Neural progenitor cell (in vitro differentiated cells): ENCODE measurements around the gene NDUFB10. TPM values are rescaled to one million over a fixed set of nuclear protein-coding genes. Genes with fewer than 3 reads are reported as not detected.

Source experiments
- DNase-seq: peaks from one replicate; pipeline ENCODE4 v3.0.0-alpha.2; 2016; ENCODE audit warnings: low spot score
- H2AFZ ChIP-seq: fragments of 200-600 bp; sonication (generic); replicated peaks from 2 replicates; pipeline ENCODE4 v1.6.1; 2016; ENCODE audit warnings: antibody characterized with exemption
- H3F3A ChIP-seq: fragments of 200-600 bp; sonication (generic); 2 replicates; pipeline ENCODE4 v1.6.1; 2016; ENCODE audit warnings: antibody characterized with exemption, low read depth
- H3K27ac ChIP-seq: fragments of 200-600 bp; sonication (generic); 2 replicates; pipeline ENCODE4 v1.5.1; 2016; ENCODE audit warnings: mild to moderate bottlenecking
- H3K27me3 ChIP-seq: fragments of 200-600 bp; sonication (generic); 2 replicates; pipeline ENCODE4 v1.6.1; 2016; ENCODE audit warnings: mild to moderate bottlenecking, moderate library complexity
- H3K36me3 ChIP-seq: fragments of 200-600 bp; sonication (generic); 2 replicates; pipeline ENCODE4 v1.5.1; 2016
- H3K4me1 ChIP-seq: fragments of 200-600 bp; sonication (generic); 2 replicates; pipeline ENCODE4 v1.6.1; 2016; ENCODE audit warnings: mixed run types
- H3K4me2 ChIP-seq: fragments of 200-600 bp; sonication (generic); 2 replicates; pipeline ENCODE4 v1.6.1; 2016
- H3K4me3 ChIP-seq: fragments of 200-600 bp; sonication (generic); 2 replicates; pipeline ENCODE4 v1.5.1; 2016
- H3K79me2 ChIP-seq: fragments of 200-600 bp; sonication (generic); 2 replicates; pipeline ENCODE4 v1.6.1; 2016; ENCODE audit warnings: low read depth
- H3K9ac ChIP-seq: fragments of 200-600 bp; sonication (generic); 2 replicates; pipeline ENCODE4 v1.6.1; 2016
- H3K9me3 ChIP-seq: fragments of 200-600 bp; sonication (generic); 2 replicates; pipeline ENCODE4 v1.5.1; 2016; ENCODE audit warnings: low read depth
- H4K20me1 ChIP-seq: fragments of 200-600 bp; sonication (generic); 2 replicates; pipeline ENCODE4 v1.6.1; 2016; ENCODE audit warnings: low read depth
- H3K27ac Mint-ChIP-seq: 3 replicates; pipeline ENCODE4 v1.8.0; 2021; ENCODE audit warnings: mixed read lengths
- H3K27me3 Mint-ChIP-seq: 2 replicates; pipeline ENCODE4 v1.8.0; 2022; ENCODE audit warnings: low read depth, mild to moderate bottlenecking, inconsistent platforms, moderate library complexity, mixed read lengths; ENCODE audit not compliant: insufficient read depth
- H3K36me3 Mint-ChIP-seq: 3 replicates; pipeline ENCODE4 v1.8.0; 2021; ENCODE audit warnings: mixed read lengths
- H3K4me1 Mint-ChIP-seq: 3 replicates; pipeline ENCODE4 v1.8.0; 2021; ENCODE audit warnings: mixed read lengths
- H3K4me3 Mint-ChIP-seq: 3 replicates; pipeline ENCODE4 v1.8.0; 2021; ENCODE audit warnings: mild to moderate bottlenecking, moderate library complexity, mixed read lengths
- H3K9me3 Mint-ChIP-seq: 3 replicates; pipeline ENCODE4 v1.8.0; 2020; ENCODE audit warnings: mixed read lengths
- CTCF ChIP-seq: fragments of 200-600 bp; sonication (generic); IDR thresholded peaks from 2 replicates; pipeline ENCODE4 v1.5.1; 2017; ENCODE audit warnings: antibody characterized with exemption, mild to moderate bottlenecking
- EZH2 ChIP-seq: fragments of 200-600 bp; sonication (generic); IDR thresholded peaks from 2 replicates; pipeline ENCODE4 v1.6.1; 2017; ENCODE audit warnings: antibody characterized with exemption, mild to moderate bottlenecking, moderate library complexity
- EZH2phosphoT487 ChIP-seq: fragments of 200-600 bp; sonication (generic); IDR thresholded peaks from 2 replicates; pipeline ENCODE4 v1.6.1; 2017; ENCODE audit warnings: antibody characterized with exemption
- total RNA-seq: library from RNA; depleted of rRNA; stranded (reverse); fragments of >200 nt; gene quantifications from 2 replicates; pipeline ENCODE4 v1.2.3, GENCODE V29; 2015; ENCODE audit warnings: low replicate concordance

The NDUFB10 gene
- total RNA-seq, 1 donor from 2014 or later = 155 TPM

- Mint-ChIP-seq H3K27ac (no peak overlapping the region), H3K4me3 (peak overlapping the region; percentile 89), H3K4me1 (peaks cover 30% of the 10 kb centered on the region), H3K9me3 (no peaks in the 10 kb centered on the region), H3K36me3 (peaks cover 10% of the 10 kb centered on the region), H3K27me3 (peaks cover 33% of the 10 kb centered on the region)
- Histone ChIP-seq H3K9ac (peak overlapping the region; percentile 93), H3K36me3 (no peaks in the 10 kb centered on the region), H2AFZ (peak overlapping the region; percentile 93), H3K9me3 (no peaks in the 10 kb centered on the region), H3K4me3 (peak overlapping the region; percentile 95), H3K27ac (no peak overlapping the region), H3K79me2 (peaks cover 14% of the 10 kb centered on the region), H3K4me1 (peaks cover 29% of the 10 kb centered on the region), H4K20me1 (peaks cover 32% of the 10 kb centered on the region), H3K27me3 (peaks cover 56% of the 10 kb centered on the region), H3K4me2 (peak overlapping the region; percentile 93), H3F3A (peaks cover 35% of the 10 kb centered on the region)
- peak; percentile 59 for DNase-seq
- no peak for TF ChIP-seq EZH2phosphoT487
- no peak for TF ChIP-seq EZH2
- no peak for TF ChIP-seq CTCF
Measured at GRCh38 chr16:1984347-1985225, 25.2 kb downstream of the NDUFB10 start.

GRCh38 chr16:1985466-1986150 lies 26.3 kb downstream of the NDUFB10 start:
- peaks cover 23% of the 10 kb centered on the region for H3K4me1 ChIP-seq
- peak overlapping the region; percentile 93 for H3K4me2 ChIP-seq
- TF ChIP-seq EZH2 = no peak
- no peak for TF ChIP-seq EZH2phosphoT487
- no peak for TF ChIP-seq CTCF
- H4K20me1 ChIP-seq = peaks cover 24% of the 10 kb centered on the region
- Mint-ChIP-seq H3K36me3 (peaks cover 10% of the 10 kb centered on the region), H3K27me3 (peaks cover 33% of the 10 kb centered on the region), H3K4me3 (peak overlapping the region; percentile 89), H3K4me1 (peaks cover 30% of the 10 kb centered on the region), H3K9me3 (no peaks in the 10 kb centered on the region), H3K27ac (no peak overlapping the region)
- no peak for DNase-seq
- no peak overlapping the region for H3K9ac ChIP-seq
- H3K9me3 ChIP-seq = no peaks in the 10 kb centered on the region
- H3K4me3 ChIP-seq = peak overlapping the region; percentile 95
- peaks cover 56% of the 10 kb centered on the region for H3K27me3 ChIP-seq
- no peak overlapping the region for H2AFZ ChIP-seq
- H3K79me2 ChIP-seq = peaks cover 14% of the 10 kb centered on the region
- H3K27ac ChIP-seq = no peak overlapping the region
- peaks cover 36% of the 10 kb centered on the region for H3F3A ChIP-seq
- no peaks in the 10 kb centered on the region for H3K36me3 ChIP-seq

GRCh38 chr16:1987198-1987597 lies 27.9 kb downstream of the NDUFB10 start:
- H3K27me3 ChIP-seq = peaks cover 56% of the 10 kb centered on the region
- DNase-seq = no peak
- Mint-ChIP-seq H3K36me3 (peaks cover 10% of the 10 kb centered on the region), H3K27me3 (peaks cover 32% of the 10 kb centered on the region), H3K4me3 (peak overlapping the region; percentile 70), H3K9me3 (peaks cover 2% of the 10 kb centered on the region), H3K4me1 (peaks cover 32% of the 10 kb centered on the region), H3K27ac (no peak overlapping the region)
- H4K20me1 ChIP-seq = peaks cover 27% of the 10 kb centered on the region
- no peak overlapping the region for H3K9ac ChIP-seq
- peaks cover 17% of the 10 kb centered on the region for H3K4me1 ChIP-seq
- TF ChIP-seq EZH2phosphoT487 = no peak
- TF ChIP-seq CTCF = no peak
- no peak for TF ChIP-seq EZH2
- peaks cover 14% of the 10 kb centered on the region for H3K79me2 ChIP-seq
- no peaks in the 10 kb centered on the region for H3K36me3 ChIP-seq
- H3K4me3 ChIP-seq = no peak overlapping the region
- no peaks in the 10 kb centered on the region for H3K9me3 ChIP-seq
- no peak overlapping the region for H2AFZ ChIP-seq
- no peak overlapping the region for H3K27ac ChIP-seq
- peaks cover 46% of the 10 kb centered on the region for H3F3A ChIP-seq
- H3K4me2 ChIP-seq = no peak overlapping the region
